Natural killer cell (primary cell): ENCODE results near the gene RUNX1. TPM values are rescaled to one million over a fixed set of nuclear protein-coding genes. Genes with fewer than 3 reads are reported as not detected.

Experiments used
- ATAC-seq, 3 donors: fragments of 150-1000 bp in 2 of 3; fragments of 200-7000 bp in 1 of 3; cut with Tn5 transposase; 1 replicate in 1 of 3; 2 replicates in 2 of 3; pipeline ENCODE4 v1.10.0; 2021; ENCODE audit warnings: mild to moderate bottlenecking in 2 of 3, moderate library complexity in 2 of 3
- DNase-seq, 2 donors: peaks; one replicate each; pipeline versions ENCODE4 v3.0.0 to v3.0.0-alpha.2; 2013 to 2021; ENCODE audit warnings: mixed read lengths in 1 of 2
- H3K27ac ChIP-seq: one replicate; pipeline ENCODE4 v1.5.1; 2013; ENCODE audit warnings: mild to moderate bottlenecking, low read length
- H3K27me3 ChIP-seq: one replicate; pipeline ENCODE4 v1.6.1; 2013; ENCODE audit warnings: low read length; ENCODE audit not compliant: control insufficient read depth, insufficient read depth
- H3K36me3 ChIP-seq: one replicate; pipeline ENCODE4 v1.6.1; 2013; ENCODE audit warnings: low read length; ENCODE audit not compliant: control insufficient read depth, insufficient read depth
- H3K4me1 ChIP-seq: one replicate; pipeline ENCODE4 v1.6.1; 2013; ENCODE audit warnings: low read length; ENCODE audit not compliant: control insufficient read depth, insufficient read depth
- H3K4me3 ChIP-seq: one replicate; pipeline ENCODE4 v1.5.1; 2013; ENCODE audit warnings: low read length
- H3K9me3 ChIP-seq: one replicate; pipeline ENCODE4 v1.6.1; 2013; ENCODE audit warnings: low read length; ENCODE audit not compliant: control insufficient read depth, insufficient read depth
- H3K27ac Mint-ChIP-seq, 2 donors: one replicate each; pipeline ENCODE4 v1.8.0; 2022; ENCODE audit warnings: mild to moderate bottlenecking in 2 of 2, mixed read lengths in 2 of 2, moderate library complexity in 1 of 2
- H3K27me3 Mint-ChIP-seq, 2 donors: one replicate each; pipeline ENCODE4 v1.8.0; 2022; ENCODE audit warnings: low read depth in 2 of 2, mixed read lengths in 2 of 2
- H3K36me3 Mint-ChIP-seq: one replicate; pipeline ENCODE4 v1.8.0; 2022; ENCODE audit warnings: mixed read lengths
- H3K4me1 Mint-ChIP-seq, 2 donors: one replicate each; pipeline ENCODE4 v1.8.0; 2022; ENCODE audit warnings: mixed read lengths in 2 of 2
- H3K4me3 Mint-ChIP-seq: one replicate; pipeline ENCODE4 v1.8.0; 2022; ENCODE audit warnings: mild to moderate bottlenecking, moderate library complexity, mixed read lengths
- H3K9me3 Mint-ChIP-seq, 2 donors: one replicate each; pipeline ENCODE4 v1.8.0; 2022; ENCODE audit warnings: mixed read lengths in 2 of 2
- CTCF ChIP-seq: fragments of 200-600 bp; IDR thresholded peaks from one replicate; pipeline ENCODE4 v1.8.0; 2022; ENCODE audit warnings: antibody characterized with exemption
- WGBS: methylation state at CpG from one replicate; pipeline ENCODE4 v1.1.7; 2013; ENCODE audit warnings: missing lambda C conversion rate; ENCODE audit not compliant: insufficient coverage; 5-methylcytosine and 5-hydroxymethylcytosine counted together
- intact Hi-C: fragments of 100-400 bp; cut with micrococcal nuclease; formaldehyde crosslinking; loops from one replicate; pipeline ENCODE4 v1.14.2; 2022
- total RNA-seq, 4 donors: library from RNA; stranded (reverse); fragments of 120-200 nt in 1 of 4; gene quantifications; one replicate each; pipeline versions ENCODE4 v1.2.3 to v1.2.4, GENCODE V29; 2013 to 2022

RUNX1 gene
- total RNA-seq, 3 donors from 2014 or later (not counting 1 experiment from before 2014, with no cell fraction given), result 62.1 to 171 (median 98.2) TPM

DNA sequence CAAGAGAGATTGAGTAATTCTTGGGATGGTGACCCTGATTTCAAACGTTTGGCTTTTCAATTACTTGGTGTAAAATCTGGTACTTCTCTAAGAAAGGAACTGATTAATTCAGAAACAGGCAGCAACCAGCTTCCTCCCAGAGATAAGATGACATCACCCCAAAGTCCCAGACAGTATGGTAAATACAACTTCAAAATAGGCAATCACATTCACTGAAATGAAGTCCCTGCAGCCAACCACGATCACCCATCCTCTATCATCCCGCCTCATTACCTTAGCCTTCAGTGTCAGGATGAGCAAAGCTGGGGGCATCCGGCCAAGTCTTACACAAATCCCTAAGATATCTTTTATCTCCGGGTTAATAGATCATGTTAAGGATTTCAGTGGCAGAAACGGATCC lies 26.4 kb upstream of the RUNX1 start:
- H3K4me1 ChIP-seq, result no peaks in the 10 kb centered on the region
- ATAC-seq (no peak), DNase-seq (no peak)
- H3K36me3 ChIP-seq, result no peaks in the 10 kb centered on the region
- peaks cover 9% of the 10 kb centered on the region for H3K36me3 Mint-ChIP-seq
- H3K27me3 Mint-ChIP-seq, result peaks cover 5 to 7% of the 10 kb centered on the region in 2 donors
- peaks cover 4% of the 10 kb centered on the region for H3K9me3 ChIP-seq
- H3K4me3 ChIP-seq, result no peak overlapping the region
- H3K27me3 ChIP-seq, result no peaks in the 10 kb centered on the region
- 85% methylated on average over 6 of the region's 6 CpGs for WGBS
- H3K27ac Mint-ChIP-seq, result no peak overlapping the region
- no peak for TF ChIP-seq CTCF
- H3K4me3 Mint-ChIP-seq, result no peak overlapping the region
- peaks cover 0 to 4% of the 10 kb centered on the region in 2 donors for H3K4me1 Mint-ChIP-seq
- H3K27ac ChIP-seq, result no peak overlapping the region
- peaks cover 0 to 5% of the 10 kb centered on the region in 2 donors for H3K9me3 Mint-ChIP-seq
- intact Hi-C loops, result no loop called here

- no peak overlapping the region for H3K27ac ChIP-seq
- ATAC-seq, result no peak
- no peaks in the 10 kb centered on the region for H3K4me1 ChIP-seq
- Mint-ChIP-seq H3K9me3 (peaks cover 0 to 5% of the 10 kb centered on the region in 2 donors), H3K4me3 (no peak overlapping the region), H3K4me1 (no peaks in the 10 kb centered on the region), H3K36me3 (peaks cover 9% of the 10 kb centered on the region), H3K27me3 (peaks cover 5 to 12% of the 10 kb centered on the region in 2 donors), H3K27ac (no peak overlapping the region)
- H3K4me3 ChIP-seq, result no peak overlapping the region
- peaks cover 4% of the 10 kb centered on the region for H3K9me3 ChIP-seq
- intact Hi-C loops, result no loop called here
- no peaks in the 10 kb centered on the region for H3K36me3 ChIP-seq
- no peak for TF ChIP-seq CTCF
- no peak for DNase-seq
- WGBS, result 88% methylated on average over 11 of the region's 11 CpGs
- H3K27me3 ChIP-seq, result no peaks in the 10 kb centered on the region
Measured at GRCh38 chr21:35072960-35073359, 23.9 kb upstream of the RUNX1 start.

- TF ChIP-seq CTCF, result no peak
- H3K27ac Mint-ChIP-seq, result no peak overlapping the region
- H3K9me3 ChIP-seq, result peaks cover 4% of the 10 kb centered on the region
- H3K27ac ChIP-seq, result no peak overlapping the region
- H3K36me3 ChIP-seq, result no peaks in the 10 kb centered on the region
- no peak overlapping the region for H3K4me3 ChIP-seq
- DNase-seq (no peak), ATAC-seq (no peak)
- no peaks in the 10 kb centered on the region for H3K27me3 ChIP-seq
- H3K4me1 Mint-ChIP-seq, result no peaks in the 10 kb centered on the region
- no peaks in the 10 kb centered on the region for H3K4me1 ChIP-seq
- no peak overlapping the region for H3K4me3 Mint-ChIP-seq
- 98% methylated on average over 3 of the region's 5 CpGs for WGBS
- intact Hi-C loops, result no loop called here
- peaks cover 9% of the 10 kb centered on the region for H3K36me3 Mint-ChIP-seq
- H3K27me3 Mint-ChIP-seq, result peaks cover 5 to 12% of the 10 kb centered on the region in 2 donors
- peaks cover 0 to 5% of the 10 kb centered on the region in 2 donors for H3K9me3 Mint-ChIP-seq
Measured at GRCh38 chr21:35072557-35072956, 23.5 kb upstream of the RUNX1 start.

- WGBS, result 88% methylated on average over 2 of the region's 2 CpGs
- no peaks in the 10 kb centered on the region for H3K36me3 ChIP-seq
Measured at GRCh38 chr21:35071347-35071746, 22.2 kb upstream of the RUNX1 start.

More at GRCh38 chr21:35071347-35071746, 22.2 kb upstream of the RUNX1 start:
- H3K27ac ChIP-seq, result no peak overlapping the region
- ATAC-seq, result no peak
- no peaks in the 10 kb centered on the region for H3K27me3 ChIP-seq
- intact Hi-C loops, result no loop called here
- H3K4me3 Mint-ChIP-seq, result no peak overlapping the region
- H3K9me3 Mint-ChIP-seq, result peaks cover 0 to 5% of the 10 kb centered on the region in 2 donors
- H3K4me1 Mint-ChIP-seq, result no peaks in the 10 kb centered on the region
- no peaks in the 10 kb centered on the region for H3K4me1 ChIP-seq
- H3K36me3 Mint-ChIP-seq, result peaks cover 9% of the 10 kb centered on the region
- H3K27me3 Mint-ChIP-seq, result peaks cover 5 to 12% of the 10 kb centered on the region in 2 donors
- DNase-seq, result no peak
- peaks cover 4% of the 10 kb centered on the region for H3K9me3 ChIP-seq
- TF ChIP-seq CTCF, result no peak
- no peak overlapping the region for H3K27ac Mint-ChIP-seq
- no peak overlapping the region for H3K4me3 ChIP-seq
